Epithelial cell of prostate (primary cell): ENCODE measurements around the gene CTXN1.

ENCODE experiments used
- DNase-seq: peaks from one replicate; pipeline ENCODE4 v3.0.0-alpha.2; 2011; ENCODE audit warnings: low read depth, low spot score
- H3K27ac ChIP-seq: fragments of 450-650 bp; 2 replicates; pipeline ENCODE4 v1.5.1; 2017; ENCODE audit warnings: mild to moderate bottlenecking

The CTXN1 gene

DNA sequence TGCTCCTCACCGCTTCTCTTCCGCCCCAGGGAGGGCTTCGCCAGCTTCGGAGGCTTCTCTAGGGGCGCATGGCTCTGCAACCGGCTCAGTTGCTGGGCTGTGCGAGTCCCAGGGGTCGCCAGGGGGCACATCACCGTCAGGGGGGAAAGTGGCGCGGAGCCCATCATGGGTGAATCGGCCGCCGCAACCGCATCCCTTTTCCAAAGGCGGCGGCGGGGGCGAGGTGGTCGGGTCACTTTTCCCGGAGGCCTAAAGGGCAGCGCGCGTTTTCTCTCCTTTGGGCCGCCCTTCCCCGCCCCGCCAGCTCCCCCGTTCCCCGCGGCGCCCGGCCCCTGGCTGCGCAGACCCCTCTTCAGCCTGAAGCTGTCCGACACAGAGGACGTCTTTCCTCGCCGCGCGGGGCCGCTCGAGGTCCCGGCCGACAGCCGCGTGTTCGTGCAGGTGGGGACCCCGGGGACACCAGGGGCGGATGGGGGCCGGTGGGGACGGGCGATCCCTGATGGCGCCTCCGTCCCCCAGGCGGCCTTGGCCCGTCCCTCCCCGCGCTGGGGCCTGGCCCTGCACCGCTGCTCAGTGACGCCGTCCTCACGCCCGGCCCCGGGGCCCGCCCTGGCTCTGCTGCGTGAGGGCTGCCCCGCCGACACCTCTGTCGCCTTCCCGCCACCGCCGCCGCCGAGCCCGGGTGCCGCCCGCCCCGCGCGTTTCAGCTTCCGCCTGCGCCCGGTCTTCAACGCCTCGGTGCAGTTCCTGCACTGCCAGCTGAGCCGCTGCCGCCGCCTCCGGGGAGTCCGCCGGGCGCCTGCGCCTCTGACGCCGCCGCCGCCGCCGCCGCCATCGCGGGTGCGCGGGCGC, 9.6 kb downstream of the CTXN1 start:
- peak overlapping the region; percentile 22 for H3K27ac ChIP-seq

GRCh38 chr19:7915250-7916102, 10.5 kb downstream of the CTXN1 start:
- DNase-seq, result no peak
- no peak overlapping the region for H3K27ac ChIP-seq

More for the DNA sequence above, 9.6 kb downstream of the CTXN1 start:
- no peak for DNase-seq

DNA sequence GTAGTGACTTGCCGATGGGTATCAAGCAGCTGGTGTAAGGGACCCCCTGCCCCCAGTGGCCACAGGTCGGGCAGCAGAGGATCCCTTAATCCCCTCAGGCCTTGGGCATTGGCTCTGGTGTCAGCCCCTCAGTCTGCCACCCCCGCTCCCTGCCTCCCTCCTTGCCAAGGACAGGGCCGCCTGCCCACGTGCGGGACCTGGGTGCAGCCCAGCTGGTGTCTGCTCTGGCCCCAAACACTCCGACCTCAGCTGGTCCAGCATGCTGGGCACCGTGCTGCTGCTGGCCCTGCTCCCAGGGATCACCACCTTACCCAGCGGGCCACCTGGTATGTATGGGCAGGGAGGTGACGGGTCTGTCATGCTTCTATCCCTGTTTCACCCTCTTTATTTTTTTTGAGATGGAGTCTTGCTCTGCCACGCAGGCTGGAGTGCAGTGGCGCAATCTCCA, 11.3 kb downstream of the CTXN1 start, which contains the start of gene TGFBR3L:
TGFBR3L (plus strand) TSS at position 233 of the 448 bp plus-strand sequence.
- no peak within 1 kb of the TSS for H3K27ac ChIP-seq
- DNase-seq, result no peak

GRCh38 chr19:7914099-7914498, 11.8 kb downstream of the CTXN1 start:
- no peak overlapping the region for H3K27ac ChIP-seq
- DNase-seq, result no peak

- no peak for DNase-seq
- no peak overlapping the region for H3K27ac ChIP-seq
Measured at GRCh38 chr19:7913652-7914051, 12.3 kb downstream of the CTXN1 start.

GRCh38 chr19:7912697-7913564, 13.0 kb downstream of the CTXN1 start:
- no peak overlapping the region for H3K27ac ChIP-seq
- no peak for DNase-seq

- DNase-seq, result no peak
- no peak overlapping the region for H3K27ac ChIP-seq
Measured at GRCh38 chr19:7912144-7912696, 13.7 kb downstream of the CTXN1 start.

DNA sequence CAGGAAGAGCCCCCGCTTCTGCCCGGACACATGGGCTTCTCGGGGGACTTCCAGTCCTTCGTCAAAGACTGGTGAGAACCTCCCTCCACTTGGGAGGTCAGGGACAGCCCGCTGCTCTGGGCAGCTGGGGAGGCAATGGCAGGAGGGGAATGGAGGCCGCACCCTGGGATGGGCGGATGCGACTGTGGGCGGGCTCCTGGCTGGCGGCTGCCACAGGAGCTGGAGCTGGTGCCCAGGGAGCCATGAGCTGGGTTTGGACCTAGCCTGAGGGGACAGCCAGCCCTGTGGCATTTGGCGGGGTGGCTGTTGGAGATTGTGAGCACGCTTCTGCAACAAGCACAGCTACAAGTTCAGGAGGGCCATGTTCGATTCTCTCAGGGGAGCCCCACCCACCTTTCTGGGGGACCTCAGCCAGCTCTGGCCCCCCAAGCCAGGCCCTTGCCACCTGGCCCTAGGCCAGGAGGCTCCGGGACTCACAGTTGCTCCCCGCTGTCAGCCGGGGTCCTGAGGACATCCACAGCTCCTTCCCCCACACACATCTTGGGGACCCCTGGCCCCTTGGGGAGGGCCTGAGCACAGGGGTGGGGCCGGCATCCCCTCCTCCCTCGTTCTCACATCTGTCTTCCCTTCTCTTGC, 14.3 kb downstream of the CTXN1 start:
- H3K27ac ChIP-seq, result no peak overlapping the region
- DNase-seq, result no peak

DNA sequence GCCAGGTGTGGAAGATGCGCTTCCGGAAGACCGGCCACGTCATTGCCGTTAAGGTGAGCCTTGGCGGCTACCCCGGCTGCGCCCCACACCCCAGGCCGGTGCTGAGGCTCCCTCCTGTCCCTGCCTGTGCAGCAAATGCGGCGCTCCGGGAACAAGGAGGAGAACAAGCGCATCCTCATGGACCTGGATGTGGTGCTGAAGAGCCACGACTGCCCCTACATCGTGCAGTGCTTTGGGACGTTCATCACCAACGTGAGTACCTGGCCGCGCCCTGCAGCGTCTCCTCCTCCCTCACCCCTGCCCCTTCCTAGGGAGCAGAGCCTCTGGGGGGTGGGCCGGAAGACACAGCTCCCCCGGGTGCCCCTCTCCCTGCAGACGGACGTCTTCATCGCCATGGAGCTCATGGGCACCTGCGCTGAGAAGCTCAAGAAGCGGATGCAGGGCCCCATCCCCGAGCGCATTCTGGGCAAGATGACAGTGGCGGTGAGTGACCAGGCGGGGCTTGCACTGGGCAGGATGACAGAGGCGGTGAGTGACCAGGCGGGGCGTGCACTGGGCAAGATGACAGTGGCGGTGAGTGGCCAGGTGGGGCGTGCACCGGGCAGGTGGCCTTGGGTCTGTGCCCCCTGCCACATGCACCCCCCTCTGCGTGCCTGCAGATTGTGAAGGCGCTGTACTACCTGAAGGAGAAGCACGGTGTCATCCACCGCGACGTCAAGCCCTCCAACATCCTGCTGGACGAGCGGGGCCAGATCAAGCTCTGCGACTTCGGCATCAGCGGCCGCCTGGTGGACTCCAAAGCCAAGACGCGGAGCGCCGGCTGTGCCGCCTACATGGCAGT, 15.4 kb downstream of the CTXN1 start:
- no peak for DNase-seq
- no peak overlapping the region for H3K27ac ChIP-seq

DNA sequence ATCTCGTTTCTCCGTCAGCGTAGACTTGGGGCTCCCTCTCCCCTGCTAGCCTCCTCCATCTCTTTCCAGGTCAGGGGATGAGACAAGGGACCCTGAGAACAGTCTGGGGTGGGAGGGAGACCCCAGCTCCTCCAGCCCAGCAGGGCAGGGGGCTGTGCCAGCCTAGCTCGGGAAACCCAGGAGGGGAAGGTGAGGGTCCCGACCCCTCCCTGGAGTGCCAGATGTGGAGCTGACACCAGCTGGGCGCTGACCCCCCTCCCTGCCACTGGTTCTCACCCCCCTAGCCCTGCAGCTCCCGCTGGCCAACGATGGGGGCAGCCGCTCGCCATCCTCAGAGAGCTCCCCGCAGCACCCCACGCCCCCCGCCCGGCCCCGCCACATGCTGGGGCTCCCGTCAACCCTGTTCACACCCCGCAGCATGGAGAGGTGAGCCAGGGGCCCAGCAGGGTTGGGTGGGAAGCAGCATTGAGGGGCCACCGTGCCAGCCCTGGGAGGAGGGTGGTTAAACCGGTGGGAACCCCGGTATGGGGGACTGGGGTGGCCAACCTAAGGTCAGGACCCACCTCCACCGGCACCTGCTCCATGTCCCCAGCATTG, 16.4 kb downstream of the CTXN1 start:
- DNase-seq, result no peak
- no peak overlapping the region for H3K27ac ChIP-seq

GRCh38 chr19:7908742-7909461, 17.0 kb downstream of the CTXN1 start:
- no peak overlapping the region for H3K27ac ChIP-seq
- DNase-seq, result no peak

GRCh38 chr19:7908078-7908699, 17.7 kb downstream of the CTXN1 start:
- no peak overlapping the region for H3K27ac ChIP-seq
- no peak for DNase-seq

DNA sequence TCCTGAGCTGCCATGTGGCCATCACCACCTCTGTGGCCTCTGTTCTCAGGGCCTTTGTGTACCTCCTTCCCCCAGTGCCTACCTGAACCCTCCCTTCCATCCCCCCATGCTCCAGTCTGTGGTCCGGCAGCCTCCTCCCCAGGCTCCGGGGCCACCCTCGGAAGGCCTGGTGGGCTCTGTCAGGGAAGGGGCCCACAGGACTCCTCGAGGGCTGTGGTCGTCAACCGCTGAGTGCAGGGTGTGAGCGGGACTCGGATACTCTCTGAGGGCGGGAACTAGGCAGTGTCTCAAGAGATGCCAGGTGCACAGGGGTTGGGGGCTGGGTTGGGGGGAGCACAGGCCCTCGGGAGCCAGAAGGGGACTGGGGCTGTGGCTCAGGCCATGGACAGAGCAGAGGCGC, 18.4 kb downstream of the CTXN1 start:
- H3K27ac ChIP-seq, result no peak overlapping the region
- no peak for DNase-seq

- DNase-seq, result no peak
- no peak overlapping the region for H3K27ac ChIP-seq
Measured at GRCh38 chr19:7907122-7907521, 18.8 kb downstream of the CTXN1 start.

DNA sequence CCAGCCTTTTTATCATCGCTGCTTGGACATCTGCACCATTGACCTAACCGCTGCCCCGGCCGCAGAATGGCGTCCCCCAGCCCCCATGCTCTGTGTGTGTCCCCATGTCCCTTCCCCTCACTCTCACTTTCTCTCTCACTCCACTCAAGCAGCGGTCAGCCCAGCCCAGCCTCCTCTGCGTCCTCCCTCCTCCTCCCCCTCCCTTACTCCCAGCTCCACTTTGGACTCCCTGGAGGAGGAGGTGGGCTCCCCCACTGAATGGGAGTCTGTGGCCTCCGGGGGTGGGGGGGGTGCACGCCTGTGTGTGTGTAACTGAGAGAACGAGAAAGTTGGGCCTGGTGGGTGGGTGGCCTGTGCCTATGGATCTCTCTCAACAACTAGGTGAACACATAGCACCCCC, 20.1 kb downstream of the CTXN1 start:
- H3K27ac ChIP-seq, result no peak overlapping the region
- no peak for DNase-seq

DNA sequence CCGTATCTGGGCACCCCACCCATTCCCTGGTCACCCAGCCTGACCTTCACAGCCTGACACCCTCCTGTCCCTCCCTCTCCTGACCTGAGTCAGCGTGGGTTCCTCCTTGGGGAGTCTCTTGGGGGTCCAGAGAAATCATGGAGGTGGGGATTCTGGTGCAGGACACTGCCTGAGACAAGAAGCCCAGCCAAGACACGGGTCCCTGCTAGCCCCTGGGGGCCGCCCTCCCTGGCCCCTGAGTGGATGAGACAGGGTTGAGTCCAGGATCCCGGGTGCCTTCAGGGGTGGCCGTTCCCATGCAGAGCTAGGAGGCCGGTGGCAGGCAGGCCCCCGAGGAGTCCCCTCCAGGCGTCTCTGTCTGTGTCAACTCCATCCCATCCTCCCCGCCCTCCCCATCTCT, 20.7 kb downstream of the CTXN1 start:
- no peak for DNase-seq
- H3K27ac ChIP-seq, result no peak overlapping the region
